Glutamatergic neuron (in vitro differentiated cells): ENCODE measurements around the gene RBM19. TPM values are rescaled to one million over a fixed set of nuclear protein-coding genes. Genes with fewer than 3 reads are reported as not detected.

Source experiments
- DNase-seq: peaks from one replicate; pipeline ENCODE4 v3.0.0; 2022
- H3K27ac Mint-ChIP-seq: one replicate; pipeline ENCODE4 v1.8.0; 2020; ENCODE audit warnings: mild to moderate bottlenecking, mixed read lengths, inconsistent platforms; ENCODE audit not compliant: unreplicated experiment
- H3K27me3 Mint-ChIP-seq: one replicate; pipeline ENCODE4 v1.8.0; 2020; ENCODE audit warnings: mild to moderate bottlenecking, moderate library complexity, mixed read lengths, inconsistent platforms; ENCODE audit not compliant: unreplicated experiment
- H3K36me3 Mint-ChIP-seq: one replicate; pipeline ENCODE4 v1.8.0; 2020; ENCODE audit warnings: mild to moderate bottlenecking, mixed read lengths, inconsistent platforms; ENCODE audit not compliant: unreplicated experiment
- H3K4me1 Mint-ChIP-seq: one replicate; pipeline ENCODE4 v1.8.0; 2020; ENCODE audit warnings: mild to moderate bottlenecking, low read depth, mixed read lengths, inconsistent platforms; ENCODE audit not compliant: unreplicated experiment
- H3K4me3 Mint-ChIP-seq: one replicate; pipeline ENCODE4 v1.8.0; 2020; ENCODE audit warnings: mild to moderate bottlenecking, mixed read lengths, inconsistent platforms; ENCODE audit not compliant: unreplicated experiment
- H3K9me3 Mint-ChIP-seq: one replicate; pipeline ENCODE4 v1.8.0; 2020; ENCODE audit warnings: mild to moderate bottlenecking, moderate library complexity, mixed read lengths, inconsistent platforms; ENCODE audit not compliant: unreplicated experiment
- CTCF ChIP-seq: fragments of 200-600 bp; sonication (generic); IDR thresholded peaks from one replicate; pipeline ENCODE4 v1.5.0; 2021; ENCODE audit not compliant: partially characterized antibody, unreplicated experiment
- total RNA-seq: library from RNA; stranded (reverse); fragmentation: NEBNext Ultra II Directional; extraction: Animal tissue kit (Norgen Biotek cat#: 25700); gene quantifications from one replicate; pipeline ENCODE4 v1.2.1, GENCODE V29; 2021; ENCODE audit not compliant: unreplicated experiment

Gene RBM19
- total RNA-seq, 1 donor from 2014 or later = 27.4 TPM

- no peak overlapping the region for H3K27ac Mint-ChIP-seq
- peaks cover 9% of the 10 kb centered on the region for H3K4me1 Mint-ChIP-seq
- DNase-seq = no peak
- no peaks in the 10 kb centered on the region for H3K36me3 Mint-ChIP-seq
- no peak for TF ChIP-seq CTCF
- H3K4me3 Mint-ChIP-seq = no peak overlapping the region
- no peaks in the 10 kb centered on the region for H3K27me3 Mint-ChIP-seq
- no peaks in the 10 kb centered on the region for H3K9me3 Mint-ChIP-seq
These were observed 34.6 kb downstream of the RBM19 start for GRCh38 chr12:113931517-113931916.

GRCh38 chr12:113930249-113930648, 35.9 kb downstream of the RBM19 start:
- no peak for DNase-seq
- H3K4me3 Mint-ChIP-seq = no peak overlapping the region
- no peak overlapping the region for H3K27ac Mint-ChIP-seq
- peaks cover 9% of the 10 kb centered on the region for H3K4me1 Mint-ChIP-seq
- H3K9me3 Mint-ChIP-seq = no peaks in the 10 kb centered on the region
- no peak for TF ChIP-seq CTCF
- H3K27me3 Mint-ChIP-seq = no peaks in the 10 kb centered on the region
- H3K36me3 Mint-ChIP-seq = no peaks in the 10 kb centered on the region

GRCh38 chr12:113929312-113929989, 36.7 kb downstream of the RBM19 start:
- Mint-ChIP-seq H3K4me1 (peaks cover 9% of the 10 kb centered on the region), H3K27ac (no peak overlapping the region), H3K36me3 (no peaks in the 10 kb centered on the region), H3K4me3 (no peak overlapping the region), H3K27me3 (no peaks in the 10 kb centered on the region), H3K9me3 (no peaks in the 10 kb centered on the region)
- DNase-seq = no peak
- no peak for TF ChIP-seq CTCF

DNA sequence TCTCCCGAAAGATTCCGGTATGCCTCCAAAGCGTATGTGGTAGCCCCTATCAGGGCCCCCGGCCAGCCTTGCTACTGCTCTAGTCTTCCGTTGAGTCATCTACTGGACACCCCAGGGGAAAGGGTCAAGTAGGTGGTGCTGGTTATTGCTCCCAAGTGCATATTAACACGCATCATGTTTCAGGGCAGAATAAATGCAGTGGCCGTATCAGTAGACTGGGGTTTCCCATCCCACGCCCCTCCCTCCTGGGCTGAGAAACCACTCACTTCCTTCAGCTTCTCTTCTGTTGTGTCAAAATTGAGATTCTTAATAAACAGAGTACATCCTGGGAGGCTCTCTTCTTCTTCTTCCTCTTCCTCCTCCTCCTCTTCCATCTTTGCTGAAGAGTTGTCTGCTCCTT, 39.3 kb downstream of the RBM19 start:
- H3K27me3 Mint-ChIP-seq = peaks cover 1% of the 10 kb centered on the region
- H3K4me3 Mint-ChIP-seq = no peak overlapping the region
- H3K9me3 Mint-ChIP-seq = no peaks in the 10 kb centered on the region
- no peaks in the 10 kb centered on the region for H3K4me1 Mint-ChIP-seq
- TF ChIP-seq CTCF = no peak
- no peaks in the 10 kb centered on the region for H3K36me3 Mint-ChIP-seq
- no peak for DNase-seq
- H3K27ac Mint-ChIP-seq = no peak overlapping the region

DNA sequence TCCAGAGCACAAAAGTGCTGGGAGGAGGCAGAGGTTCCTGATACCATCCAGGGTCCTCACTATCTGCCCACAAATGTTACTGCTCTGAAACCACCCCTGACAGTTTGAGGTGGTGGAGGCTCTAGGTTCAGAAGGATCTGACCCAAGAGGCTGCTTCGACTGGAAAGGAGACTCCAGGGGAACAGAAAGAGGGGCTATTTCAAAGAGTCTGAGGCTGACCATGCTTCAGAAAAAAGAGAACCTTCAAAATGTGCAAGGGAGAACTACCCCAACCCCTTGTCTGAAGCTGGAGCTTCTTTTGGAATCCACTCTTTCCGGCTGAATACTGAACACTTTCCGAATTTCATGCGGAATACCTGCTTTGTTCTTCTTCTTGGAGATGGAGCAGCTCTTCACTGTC, 41.8 kb downstream of the RBM19 start:
- H3K36me3 Mint-ChIP-seq = no peaks in the 10 kb centered on the region
- no peaks in the 10 kb centered on the region for H3K9me3 Mint-ChIP-seq
- no peak for TF ChIP-seq CTCF
- no peak for DNase-seq
- peaks cover 1% of the 10 kb centered on the region for H3K27me3 Mint-ChIP-seq
- H3K4me1 Mint-ChIP-seq = no peaks in the 10 kb centered on the region
- H3K27ac Mint-ChIP-seq = no peak overlapping the region
- H3K4me3 Mint-ChIP-seq = no peak overlapping the region
